Lower leg skin (tissue), 4 donors: ENCODE results near the gene ABCA6. TPM values are rescaled to one million over a fixed set of nuclear protein-coding genes. Genes with fewer than 3 reads are reported as not detected.

Experiments used
- DNase-seq, 2 donors: peaks; one replicate each; pipeline ENCODE4 v3.0.0-alpha.2; 2019; ENCODE audit warnings: low spot score in 2 of 2
- H3K4me3 ChIP-seq: fragments of 200-600 bp; sonication (generic); 2 replicates; pipeline ENCODE4 v1.5.1; 2017; ENCODE audit warnings: mild to moderate bottlenecking, low read depth; ENCODE audit not compliant: poor library complexity, severe bottlenecking
- CTCF ChIP-seq, 3 donors: fragments of 450-650 bp; IDR thresholded peaks; one replicate each; pipeline ENCODE4 v1.5.1; 2016; ENCODE audit warnings: antibody characterized with exemption in 3 of 3, mild to moderate bottlenecking in 3 of 3, moderate library complexity in 2 of 3
- POLR2A ChIP-seq, 2 donors: fragments of 450-650 bp; IDR thresholded peaks; one replicate each; pipeline ENCODE4 v1.6.1; 2016 to 2017; ENCODE audit warnings: antibody characterized with exemption in 2 of 2, mild to moderate bottlenecking in 1 of 2, moderate library complexity in 1 of 2
- WGBS, 2 donors: methylation state at CpG; one replicate each; pipeline ENCODE4 v1.1.5; 2018; 5-methylcytosine and 5-hydroxymethylcytosine counted together
- intact Hi-C: fragments of 100-400 bp; cut with DNase I; formaldehyde crosslinking; loops from one replicate; pipeline ENCODE4 v1.15.0; 2023; ENCODE audit warnings: low total_unique reads
- total RNA-seq, 4 donors: library from RNA; depleted of rRNA; stranded (reverse); fragments of >200 nt; gene quantifications; one replicate each; pipeline ENCODE4 v1.1.0, GENCODE V29; 2016

Gene ABCA6
- total RNA-seq, 4 donors from 2014 or later = 16.3 to 29.0 (median 16.8) TPM

- H3K4me3 ChIP-seq = no peak overlapping the region
- intact Hi-C loops = no loop called here
- no peak for DNase-seq
- TF ChIP-seq CTCF (IDR thresholded peaks at IDR 0.05) = no peak
- TF ChIP-seq POLR2A (IDR thresholded peaks at IDR 0.05) = no peak
- 76 to 89% methylated on average over 2 of the region's 2 CpGs for WGBS, 2 donors
Observed at GRCh38 chr17:69166957-69167356, 25.3 kb upstream of the ABCA6 start.

- H3K4me3 ChIP-seq = no peak overlapping the region
- intact Hi-C loops = no loop called here
- TF ChIP-seq POLR2A (IDR thresholded peaks at IDR 0.05) (no peak), CTCF (IDR thresholded peaks at IDR 0.05) (no peak)
- DNase-seq = no peak
Observed at GRCh38 chr17:69164206-69164605, 22.5 kb upstream of the ABCA6 start.

- intact Hi-C loops = no loop called here
- no peak overlapping the region for H3K4me3 ChIP-seq
- no peak for TF ChIP-seq CTCF (IDR thresholded peaks at IDR 0.05)
- TF ChIP-seq POLR2A (IDR thresholded peaks at IDR 0.05) = no peak
- no peak for DNase-seq
Observed at GRCh38 chr17:69159418-69159817, 17.7 kb upstream of the ABCA6 start.

GRCh38 chr17:69154267-69154666, 12.6 kb upstream of the ABCA6 start:
- WGBS, 2 donors = 95 to 100% methylated on average over 2 of the region's 2 CpGs
- no peak overlapping the region for H3K4me3 ChIP-seq
- intact Hi-C loops = no loop called here
- TF ChIP-seq POLR2A (IDR thresholded peaks at IDR 0.05) (no peak), CTCF (IDR thresholded peaks at IDR 0.05) (no peak)
- no peak for DNase-seq

- WGBS, 2 donors = 73 to 77% methylated on average over 1 of the region's 1 CpG
- H3K4me3 ChIP-seq = no peak overlapping the region
Observed at GRCh38 chr17:69150333-69150732, 8.6 kb upstream of the ABCA6 start.

More at GRCh38 chr17:69150333-69150732, 8.6 kb upstream of the ABCA6 start:
- intact Hi-C loops = no loop called here
- TF ChIP-seq POLR2A (IDR thresholded peaks at IDR 0.05) (no peak), CTCF (IDR thresholded peaks at IDR 0.05) (no peak)
- DNase-seq = no peak
